Measurements from ENCODE around the gene EID1. TPM values are rescaled to one million over a fixed set of nuclear protein-coding genes. Genes with fewer than 3 reads are reported as not detected.
"Not testable (repeated sequence)": the region's sequence is repeated elsewhere in the genome, so short reads cannot be mapped to it uniquely, and the experiment has no call there.

Gene EID1
- total RNA-seq = 125 and 132 TPM in 2 replicates

GRCh38 chr15:48877630-48878595 lies at the start of gene EID1:
EID1 (plus strand) TSS chr15:48878134; CDS start chr15:48878177, 43 bp downstream.
- peak; percentile 96 to 97 for DNase-seq (ENCODE audit: low read depth in 2 of 2)

- DNase-seq (ENCODE audit: low read depth in 2 of 2) = no peak
Observed at GRCh38 chr15:48828471-48828870, 49.5 kb upstream of the EID1 start.

GRCh38 chr15:48828906-48829305 lies 49.0 kb upstream of the EID1 start:
- no peak for DNase-seq (ENCODE audit: low read depth in 2 of 2)

- DNase-seq (ENCODE audit: low read depth in 2 of 2) = no peak
Observed at GRCh38 chr15:48832648-48833047, 45.3 kb upstream of the EID1 start.

GRCh38 chr15:48833526-48834239 lies 44.3 kb upstream of the EID1 start:
- DNase-seq (ENCODE audit: low read depth in 2 of 2) = no peak

- no peak for DNase-seq (ENCODE audit: low read depth in 2 of 2)
Observed at GRCh38 chr15:48834756-48835155, 43.2 kb upstream of the EID1 start.

GRCh38 chr15:48842501-48842900 lies 35.4 kb upstream of the EID1 start:
- no peak for DNase-seq (ENCODE audit: low read depth in 2 of 2)

- DNase-seq (ENCODE audit: low read depth in 2 of 2) = no peak
Observed at GRCh38 chr15:48845123-48845522, 32.8 kb upstream of the EID1 start.

GRCh38 chr15:48850648-48851047 lies 27.3 kb upstream of the EID1 start:
- DNase-seq (ENCODE audit: low read depth in 2 of 2) = no peak

- no peak for DNase-seq (ENCODE audit: low read depth in 2 of 2)
Observed at GRCh38 chr15:48851956-48852355, 26.0 kb upstream of the EID1 start.

- DNase-seq (ENCODE audit: low read depth in 2 of 2) = not testable (repeated sequence)
Observed at GRCh38 chr15:48854434-48854833, 23.5 kb upstream of the EID1 start.

GRCh38 chr15:48855501-48856440 lies 22.2 kb upstream of the EID1 start:
- peak; percentile 64 to 77 for DNase-seq (ENCODE audit: low read depth in 2 of 2)

GRCh38 chr15:48856942-48857341 lies 21.0 kb upstream of the EID1 start:
- no peak for DNase-seq (ENCODE audit: low read depth in 2 of 2)

- peak in 1 of 2 donors; percentile 58 for DNase-seq (ENCODE audit: low read depth in 2 of 2)
Observed at GRCh38 chr15:48858401-48858800, 19.5 kb upstream of the EID1 start.

GRCh38 chr15:48859426-48859825 lies 18.5 kb upstream of the EID1 start:
- DNase-seq (ENCODE audit: low read depth in 2 of 2) = no peak

GRCh38 chr15:48861813-48862431 lies 16.0 kb upstream of the EID1 start:
- peak; percentile 79 to 87 for DNase-seq (ENCODE audit: low read depth in 2 of 2)

- no peak for DNase-seq (ENCODE audit: low read depth in 2 of 2)
Observed at GRCh38 chr15:48862705-48863104, 15.2 kb upstream of the EID1 start.

- peak in 1 of 2 donors; percentile 40 for DNase-seq (ENCODE audit: low read depth in 2 of 2)
Observed at GRCh38 chr15:48865370-48866079, 12.4 kb upstream of the EID1 start.

- DNase-seq (ENCODE audit: low read depth in 2 of 2) = peak in 1 of 2 donors; percentile 46
Observed at GRCh38 chr15:48866141-48866563, 11.8 kb upstream of the EID1 start.

- DNase-seq (ENCODE audit: low read depth in 2 of 2) = no peak
Observed at GRCh38 chr15:48868023-48868422, 9.9 kb upstream of the EID1 start.

Measured in lung microvascular endothelial cell (primary cell).